Psoas muscle (tissue), 8 donors: ENCODE data around the gene GUCA2A. TPM values are rescaled to one million over a fixed set of nuclear protein-coding genes. Genes with fewer than 3 reads are reported as not detected.

Source experiments
- ATAC-seq, 4 donors: fragments of 200-7000 bp; cut with Tn5 transposase; one replicate each; pipeline ENCODE4 v1.9.1; 2020; ENCODE audit warnings: moderate library complexity in 3 of 4, mild to moderate bottlenecking in 2 of 4
- DNase-seq, 2 donors: peaks; one replicate each; pipeline ENCODE4 v3.0.0-alpha.2; 2020
- H3K27ac ChIP-seq: fragments of 200-600 bp; one replicate; pipeline ENCODE4 v1.8.0; 2022
- H3K27me3 ChIP-seq, 3 donors: fragments of 200-600 bp in 1 of 3; one replicate each; pipeline versions ENCODE4 v1.6.1 to v1.8.0; 2013 to 2022; ENCODE audit warnings: low read length in 2 of 3, mild to moderate bottlenecking in 2 of 3, moderate library complexity in 1 of 3; ENCODE audit not compliant: insufficient read depth in 3 of 3
- H3K36me3 ChIP-seq, 2 donors: fragments of 200-600 bp in 1 of 2; one replicate each; pipeline versions ENCODE4 v1.6.1 to v1.8.0; 2013 to 2022; ENCODE audit warnings: low read depth in 1 of 2, mild to moderate bottlenecking in 1 of 2, moderate library complexity in 1 of 2; ENCODE audit not compliant: insufficient read depth in 1 of 2
- H3K4me1 ChIP-seq: fragments of 200-600 bp; one replicate; pipeline ENCODE4 v1.8.0; 2022
- H3K4me3 ChIP-seq: fragments of 200-600 bp; one replicate; pipeline ENCODE4 v1.8.0; 2022; ENCODE audit warnings: mild to moderate bottlenecking
- H3K9me3 ChIP-seq: fragments of 200-600 bp; one replicate; pipeline ENCODE4 v1.8.0; 2022
- CTCF ChIP-seq: fragments of 200-600 bp; IDR thresholded peaks from one replicate; pipeline ENCODE4 v1.8.0; 2022; ENCODE audit warnings: antibody characterized with exemption
- WGBS, 3 donors: extraction: QIAGEN DNeasy Blood & Tissue Kit; methylation state at CpG; one replicate each; pipeline versions ENCODE4 v1.1.6 to v1.1.7; 2013; 5-methylcytosine and 5-hydroxymethylcytosine counted together
- intact Hi-C, 2 donors: fragments of 100-400 bp; cut with DNase I; formaldehyde crosslinking; loops; one replicate each; pipeline versions ENCODE4 v1.11.0 to v1.14.2; 2022
- polyA plus RNA-seq, 3 donors: library from polyadenylated mRNA; stranded (reverse); fragments of 200-250 nt; gene quantifications; one replicate each; pipeline ENCODE4 v1.2.3, GENCODE V29; 2013
- total RNA-seq, 4 donors: library from RNA; stranded (reverse); fragmentation: NEBNext Ultra II Directional in 2 of 4; extraction: Animal tissue kit (Norgen Biotek cat#: 25700) in 2 of 4; gene quantifications; one replicate each; pipeline versions ENCODE4 v1.2.1 to v1.2.4, GENCODE V29; 2021 to 2023
- donor health status: healthy with polysubstance abuse.
- donor health status: DM: no; HTN: no; CAD: no; lungs with moderate emphysema.
- donor health status: Bipolar disorder and iron deficiency.
- donor health status: healthy.
- donor health status: DM: yes; HTN: yes; CAD: no.
- donor health status: DM: no; HTN: no; CAD: no.
- donor health status: DM: no; HTN: no; CAD: no.
- donor health status: DM: yes; HTN: yes; CAD: no.

Gene GUCA2A
- total and polyA plus RNA-seq, 7 donors = 0.44 TPM; not detected in 6

- no peak for TF ChIP-seq CTCF
- no peak for DNase-seq
- Histone ChIP-seq H3K27me3 (no peaks in the 10 kb centered on the region), H3K4me3 (no peak overlapping the region), H3K36me3 (peaks cover 4 to 56% of the 10 kb centered on the region in 2 donors), H3K27ac (no peak overlapping the region), H3K4me1 (no peaks in the 10 kb centered on the region), H3K9me3 (no peaks in the 10 kb centered on the region)
- ATAC-seq = no peak
- intact Hi-C loops = loop anchor here (10.0 kb wide), 2 partner anchors 156 to 364 kb away; partner anchors contain the start of gene FOXJ3 (in 1 of the 2)
- WGBS, 3 donors = 24 to 50% (median 40%) methylated on average over 2 of the region's 2 CpGs
These were observed 14.7 kb upstream of the GUCA2A start for GRCh38 chr1:42179275-42179674.

- peaks cover 4 to 46% of the 10 kb centered on the region in 2 donors for H3K36me3 ChIP-seq
- ATAC-seq = no peak
- WGBS, 3 donors = 77 to 86% (median 77%) methylated on average over 3 of the region's 3 CpGs
- intact Hi-C loops = loop anchor here (10.0 kb wide), 2 partner anchors 157 to 363 kb away; partner anchors contain the start of gene FOXJ3 (in 1 of the 2)
- H3K27ac ChIP-seq = no peak overlapping the region
- H3K4me3 ChIP-seq = no peak overlapping the region
- no peak for TF ChIP-seq CTCF
- DNase-seq = no peak
- no peaks in the 10 kb centered on the region for H3K9me3 ChIP-seq
- peaks cover 6% of the 10 kb centered on the region for H3K4me1 ChIP-seq
- H3K27me3 ChIP-seq = no peaks in the 10 kb centered on the region
These were observed 13.7 kb upstream of the GUCA2A start for GRCh38 chr1:42178249-42178648.

GRCh38 chr1:42177541-42177981, 13.0 kb upstream of the GUCA2A start:
- Histone ChIP-seq H3K4me1 (peaks cover 13% of the 10 kb centered on the region), H3K27ac (no peak overlapping the region), H3K36me3 (peaks cover 4 to 42% of the 10 kb centered on the region in 2 donors), H3K4me3 (no peak overlapping the region), H3K9me3 (no peaks in the 10 kb centered on the region), H3K27me3 (no peaks in the 10 kb centered on the region)
- TF ChIP-seq CTCF = no peak
- DNase-seq (no peak), ATAC-seq (no peak)
- 68 to 71% (median 71%) methylated on average over 6 of the region's 6 CpGs for WGBS, 3 donors
- intact Hi-C loops = loop anchor here (10.0 kb wide), 2 partner anchors 157 to 363 kb away; partner anchors contain the start of gene FOXJ3 (in 1 of the 2)

- DNase-seq (no peak), ATAC-seq (peak in 2 of 4 donors; percentile 48 to 56)
- H3K4me3 ChIP-seq = no peak overlapping the region
- peaks cover 4 to 37% of the 10 kb centered on the region in 2 donors for H3K36me3 ChIP-seq
- H3K9me3 ChIP-seq = no peaks in the 10 kb centered on the region
- H3K27me3 ChIP-seq = no peaks in the 10 kb centered on the region
- intact Hi-C loops = loop anchor here (10.0 kb wide), 2 partner anchors 158 to 362 kb away; partner anchors contain the start of gene FOXJ3 (in 1 of the 2)
- H3K27ac ChIP-seq = no peak overlapping the region
- 80 to 84% (median 81%) methylated on average over 4 of the region's 4 CpGs for WGBS, 3 donors
- H3K4me1 ChIP-seq = peaks cover 15% of the 10 kb centered on the region
- TF ChIP-seq CTCF = peak; percentile 68
These were observed 12.5 kb upstream of the GUCA2A start for GRCh38 chr1:42176902-42177519.
